IMR-90 (cell line): Measurements from ENCODE around the gene CAMK4.

Source experiments
- CEBPB ChIP-seq: IDR thresholded peaks from 2 replicates; pipeline ENCODE4 v1.6.1; 2012; ENCODE audit warnings: low read depth, low read length, improper control_type of control experiment
- FOS ChIP-seq: fragments of 150-350 bp; IDR thresholded peaks from 2 replicates; pipeline ENCODE4 v1.6.1; 2016; ENCODE audit warnings: low read depth, low read length
- NFE2L2 ChIP-seq: fragments of 150-350 bp; IDR thresholded peaks from 2 replicates; pipeline ENCODE4 v1.6.1; 2016; ENCODE audit warnings: low read depth, mild to moderate bottlenecking, low read length
- RAD21 ChIP-seq: IDR thresholded peaks from 2 replicates; pipeline ENCODE4 v1.6.1; 2012; ENCODE audit warnings: low read length, improper control_type of control experiment
- RFX5 ChIP-seq: IDR thresholded peaks from 2 replicates; pipeline ENCODE4 v1.8.0; 2012; ENCODE audit warnings: low read depth, mild to moderate bottlenecking, low read length, moderate library complexity
- SMC3 ChIP-seq: fragments of 150-350 bp; IDR thresholded peaks from 2 replicates; pipeline ENCODE4 v1.6.1; 2016; ENCODE audit warnings: low read depth, mild to moderate bottlenecking, antibody characterized with exemption, low read length, moderate library complexity
- TF ChIP-seq, protein P1 (sequence below): conservative IDR thresholded peaks from 2 replicates; pipeline ENCODE4 v1.5.1; 2012; ENCODE audit warnings: mild to moderate bottlenecking, low read depth, low read length, improper control_type of control experiment

- TF ChIP-seq, protein P1, sequence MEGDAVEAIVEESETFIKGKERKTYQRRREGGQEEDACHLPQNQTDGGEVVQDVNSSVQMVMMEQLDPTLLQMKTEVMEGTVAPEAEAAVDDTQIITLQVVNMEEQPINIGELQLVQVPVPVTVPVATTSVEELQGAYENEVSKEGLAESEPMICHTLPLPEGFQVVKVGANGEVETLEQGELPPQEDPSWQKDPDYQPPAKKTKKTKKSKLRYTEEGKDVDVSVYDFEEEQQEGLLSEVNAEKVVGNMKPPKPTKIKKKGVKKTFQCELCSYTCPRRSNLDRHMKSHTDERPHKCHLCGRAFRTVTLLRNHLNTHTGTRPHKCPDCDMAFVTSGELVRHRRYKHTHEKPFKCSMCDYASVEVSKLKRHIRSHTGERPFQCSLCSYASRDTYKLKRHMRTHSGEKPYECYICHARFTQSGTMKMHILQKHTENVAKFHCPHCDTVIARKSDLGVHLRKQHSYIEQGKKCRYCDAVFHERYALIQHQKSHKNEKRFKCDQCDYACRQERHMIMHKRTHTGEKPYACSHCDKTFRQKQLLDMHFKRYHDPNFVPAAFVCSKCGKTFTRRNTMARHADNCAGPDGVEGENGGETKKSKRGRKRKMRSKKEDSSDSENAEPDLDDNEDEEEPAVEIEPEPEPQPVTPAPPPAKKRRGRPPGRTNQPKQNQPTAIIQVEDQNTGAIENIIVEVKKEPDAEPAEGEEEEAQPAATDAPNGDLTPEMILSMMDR = no peak
- TF ChIP-seq RAD21 = no peak
- TF ChIP-seq RFX5 = no peak
- no peak for TF ChIP-seq FOS
- TF ChIP-seq SMC3 = no peak
- no peak for TF ChIP-seq NFE2L2
- TF ChIP-seq CEBPB = no peak
Observed at GRCh38 chr5:111389390-111390082, 165.4 kb downstream of the CAMK4 start.
